PC-3 (cell line): ENCODE results near the gene TTC29. TPM values are rescaled to one million over a fixed set of nuclear protein-coding genes. Genes with fewer than 3 reads are reported as not detected.

ENCODE experiments used
- ATAC-seq: fragments of 200-7000 bp; cut with Tn5 transposase; 2 replicates; pipeline ENCODE4 v1.9.1; 2020; ENCODE audit warnings: mild to moderate bottlenecking, moderate library complexity
- BruUV-seq: library from RNA; stranded (reverse); fragments of 400-500 nt; replicated peaks from 2 replicates; lab custom pipeline; 2021; lab: Mats Ljungman, UMichigan
- CTCF ChIA-PET: fragments of 300-600 bp; sonication (Branson Sonifier 250); formaldehyde crosslinking; loops from one replicate; lab custom pipeline; 2022; ENCODE audit warnings: antibody characterized with exemption; lab: Charles Lee
- POLR2A ChIA-PET: fragments of 300-600 bp; sonication (Branson Sonifier 250); formaldehyde crosslinking; loops from one replicate; lab custom pipeline; 2022; ENCODE audit warnings: antibody characterized with exemption; ENCODE audit not compliant: unreplicated experiment; lab: Charles Lee
- DNase-seq: peaks from one replicate; pipeline ENCODE4 v3.0.0-alpha.2; 2015
- H2AFZ ChIP-seq: fragments of 300-600 bp; sonication (generic); 2 replicates; pipeline ENCODE4 v1.6.0; 2016; ENCODE audit warnings: antibody characterized with exemption, low read length
- H3F3A ChIP-seq: fragments of 300-600 bp; sonication (generic); one replicate; pipeline ENCODE4 v1.6.0; 2017; ENCODE audit warnings: antibody characterized with exemption, low read length, control low read depth, mild to moderate bottlenecking; ENCODE audit not compliant: unreplicated experiment
- H3K27ac ChIP-seq: fragments of 300-600 bp; sonication (generic); 2 replicates; pipeline ENCODE4 v1.5.1; 2016; ENCODE audit warnings: mild to moderate bottlenecking, low read length
- H3K27me3 ChIP-seq: fragments of 300-600 bp; sonication (generic); 2 replicates; pipeline ENCODE4 v1.6.1; 2016; ENCODE audit warnings: low read length, mixed read lengths
- H3K36me3 ChIP-seq: fragments of 300-600 bp; sonication (generic); 2 replicates; pipeline ENCODE4 v1.6.1; 2016; ENCODE audit warnings: low read depth, mixed run types, low read length, mixed read lengths
- H3K4me1 ChIP-seq: fragments of 300-600 bp; sonication (generic); 2 replicates; pipeline ENCODE4 v1.5.1; 2016; ENCODE audit warnings: low read length; ENCODE audit not compliant: insufficient read depth
- H3K4me2 ChIP-seq: fragments of 300-600 bp; sonication (generic); 2 replicates; pipeline ENCODE4 v1.6.0; 2016; ENCODE audit warnings: low read length
- H3K4me3 ChIP-seq: fragments of 300-600 bp; sonication (generic); 2 replicates; pipeline ENCODE4 v1.5.1; 2016; ENCODE audit warnings: mild to moderate bottlenecking, low read length, mixed read lengths
- H3K79me2 ChIP-seq: fragments of 300-600 bp; sonication (generic); 2 replicates; pipeline ENCODE4 v1.6.1; 2017; ENCODE audit warnings: low read length, mixed read lengths
- H3K9ac ChIP-seq: fragments of 300-600 bp; sonication (generic); 2 replicates; pipeline ENCODE4 v1.6.0; 2016; ENCODE audit warnings: mild to moderate bottlenecking, low read length
- H3K9me2 ChIP-seq: fragments of 300-600 bp; sonication (generic); replicated peaks from 2 replicates; pipeline ENCODE4 v1.6.1; 2016; ENCODE audit warnings: mixed run types, low read length, mixed read lengths
- H3K9me3 ChIP-seq: fragments of 300-600 bp; sonication (generic); 2 replicates; pipeline ENCODE4 v1.6.1; 2016; ENCODE audit warnings: low read length, mixed read lengths
- H4K20me1 ChIP-seq: fragments of 300-600 bp; sonication (generic); 2 replicates; pipeline ENCODE4 v1.6.1; 2016; ENCODE audit warnings: low read length, mixed read lengths
- CTCF ChIP-seq: fragments of 300-600 bp; sonication (generic); conservative IDR thresholded peaks from 2 replicates; pipeline ENCODE4 v1.5.1; 2017; ENCODE audit warnings: antibody characterized with exemption, low read depth, mild to moderate bottlenecking, low read length
- EZH2 ChIP-seq: fragments of 300-600 bp; sonication (generic); IDR thresholded peaks from one replicate; pipeline ENCODE4 v1.6.1; 2017; ENCODE audit warnings: antibody characterized with exemption, mild to moderate bottlenecking, low read length; ENCODE audit not compliant: unreplicated experiment
- EZH2phosphoT487 ChIP-seq: fragments of 300-600 bp; sonication (generic); IDR thresholded peaks from 2 replicates; pipeline ENCODE4 v1.6.1; 2018; ENCODE audit warnings: mild to moderate bottlenecking, antibody characterized with exemption, low read length, borderline replicate concordance
- intact Hi-C: fragments of 100-400 bp; cut with micrococcal nuclease; formaldehyde crosslinking; loops from 2 replicates; pipeline ENCODE4 v1.9.0; 2023
- total RNA-seq: library from RNA; depleted of rRNA; stranded (reverse); fragments of >200 nt; gene quantifications from 2 replicates; pipeline ENCODE4 v1.2.3, GENCODE V29; 2014

Gene TTC29
- total RNA-seq, 1 experiment from 2014 or later: not detected

- no peak for TF ChIP-seq CTCF
- no peak for TF ChIP-seq EZH2phosphoT487
- no peak for TF ChIP-seq EZH2
- Histone ChIP-seq H2AFZ (no peak overlapping the region), H3F3A (no peaks in the 10 kb centered on the region), H3K4me1 (peaks cover 12% of the 10 kb centered on the region; the same call in 1 of the 2 replicates), H3K9me3 (no peaks in the 10 kb centered on the region), H3K9me2 (no peaks in the 10 kb centered on the region), H3K36me3 (no peaks in the 10 kb centered on the region), H3K27ac (no peak overlapping the region), H3K9ac (no peak overlapping the region), H3K4me3 (no peak overlapping the region), H3K79me2 (no peaks in the 10 kb centered on the region), H3K4me2 (no peak overlapping the region), H4K20me1 (no peaks in the 10 kb centered on the region), H3K27me3 (no peaks in the 10 kb centered on the region)
- no TSS peak for BruUV-seq
- DNase-seq (no peak), ATAC-seq (no peak)
- POLR2A ChIA-PET: no interaction called here
- intact Hi-C loops: no loop called here
- CTCF ChIA-PET: no interaction called here
These were observed 15.0 kb upstream of the TTC29 start for GRCh38 chr4:146960634-146961033.

GRCh38 chr4:146959692-146960091 lies 14.0 kb upstream of the TTC29 start:
- H3K4me2 ChIP-seq: no peak overlapping the region
- POLR2A ChIA-PET: no interaction called here
- BruUV-seq: no TSS peak
- no peak overlapping the region for H3K9ac ChIP-seq
- CTCF ChIA-PET: no interaction called here
- peaks cover 12% of the 10 kb centered on the region; the same call in 1 of the 2 replicates for H3K4me1 ChIP-seq
- no peak overlapping the region for H3K27ac ChIP-seq
- no peak overlapping the region for H2AFZ ChIP-seq
- H3K79me2 ChIP-seq: no peaks in the 10 kb centered on the region
- no peaks in the 10 kb centered on the region for H3K27me3 ChIP-seq
- no peak for TF ChIP-seq EZH2phosphoT487
- no peak for TF ChIP-seq EZH2
- no peak for TF ChIP-seq CTCF
- no peaks in the 10 kb centered on the region for H3K36me3 ChIP-seq
- no peaks in the 10 kb centered on the region for H3K9me2 ChIP-seq
- intact Hi-C loops: no loop called here
- peak; percentile 17 for DNase-seq
- ATAC-seq: no peak
- H3K4me3 ChIP-seq: no peak overlapping the region
- H4K20me1 ChIP-seq: no peaks in the 10 kb centered on the region
- no peaks in the 10 kb centered on the region for H3F3A ChIP-seq
- no peaks in the 10 kb centered on the region for H3K9me3 ChIP-seq

GRCh38 chr4:146957237-146957636 lies 11.6 kb upstream of the TTC29 start:
- POLR2A ChIA-PET: no interaction called here
- no peak for TF ChIP-seq CTCF
- no peak for TF ChIP-seq EZH2phosphoT487
- no peak for TF ChIP-seq EZH2
- CTCF ChIA-PET: no interaction called here
- ATAC-seq: peak; percentile 50
- peaks cover 12% of the 10 kb centered on the region; the same call in 1 of the 2 replicates for H3K4me1 ChIP-seq
- no peak overlapping the region for H2AFZ ChIP-seq
- H3K9ac ChIP-seq: peak overlapping the region; percentile 50
- H3F3A ChIP-seq: no peaks in the 10 kb centered on the region
- H4K20me1 ChIP-seq: no peaks in the 10 kb centered on the region
- no peaks in the 10 kb centered on the region for H3K27me3 ChIP-seq
- no peaks in the 10 kb centered on the region for H3K9me3 ChIP-seq
- peak overlapping the region; percentile 79 for H3K27ac ChIP-seq
- no peak overlapping the region for H3K4me3 ChIP-seq
- H3K36me3 ChIP-seq: no peaks in the 10 kb centered on the region
- no TSS peak for BruUV-seq
- no peaks in the 10 kb centered on the region for H3K9me2 ChIP-seq
- no peaks in the 10 kb centered on the region for H3K79me2 ChIP-seq
- intact Hi-C loops: no loop called here
- 0 out of 2 replicates have a peak overlapping the region, but pooled peaks have one; percentile 13 for H3K4me2 ChIP-seq
- peak; percentile 78 for DNase-seq
